ENCODE measurements around the gene ERRFI1.

DNA sequence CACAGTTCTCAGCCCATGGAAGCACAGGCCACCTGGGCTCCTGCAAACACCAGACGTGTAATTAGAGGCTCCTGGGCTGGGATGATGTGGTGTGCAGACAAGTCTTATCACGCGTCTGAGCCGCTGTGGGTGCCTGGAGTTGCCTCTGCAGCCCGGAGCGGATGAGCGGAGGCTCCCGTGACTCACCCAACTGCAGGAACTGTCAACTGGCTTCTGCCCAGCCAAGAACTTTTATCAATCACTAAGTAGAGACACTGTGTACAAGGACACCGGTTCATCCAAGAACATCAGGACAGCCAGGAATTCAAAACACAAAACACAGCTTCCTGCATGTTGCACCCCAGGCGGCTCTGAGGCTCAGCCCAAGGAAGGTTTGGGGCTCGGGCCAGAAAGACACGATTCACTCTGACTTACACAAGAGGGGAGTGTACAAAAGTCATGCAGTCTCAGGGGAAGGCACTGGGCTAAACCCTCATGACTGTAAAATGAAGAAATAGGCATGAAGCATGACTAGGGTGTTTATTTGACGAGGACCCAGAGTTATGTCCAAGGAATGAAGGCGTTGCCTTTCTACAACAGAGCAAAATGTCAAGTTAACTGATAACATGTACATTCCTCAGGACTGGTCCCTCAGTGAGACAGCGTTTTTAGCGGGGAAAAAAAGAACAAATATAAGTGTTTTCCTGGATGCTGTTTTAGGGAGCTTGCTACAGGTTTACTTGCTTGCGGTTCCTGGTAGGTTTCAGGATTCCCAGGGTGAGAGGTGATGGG is 21.1 kb downstream of the ERRFI1 start:
- TF ChIP-seq EZH2 (IDR thresholded peaks at IDR 0.05; ENCODE audit: insufficient read depth, poor library complexity, severe bottlenecking) (no peak), EZH2phosphoT487 (IDR thresholded peaks at IDR 0.05; ENCODE audit: insufficient read depth, low read depth) (no peak)
